HG03060 (cell line): ENCODE data around the gene MAPK7.

ENCODE experiments used
- ATAC-seq: cut with Tn5 transposase; IDR thresholded peaks from one replicate; pipeline ENCODE4 v1.9.1; 2021; ENCODE audit warnings: low read depth, moderate number of reproducible peaks; ENCODE audit not compliant: unreplicated experiment

MAPK7 gene

DNA sequence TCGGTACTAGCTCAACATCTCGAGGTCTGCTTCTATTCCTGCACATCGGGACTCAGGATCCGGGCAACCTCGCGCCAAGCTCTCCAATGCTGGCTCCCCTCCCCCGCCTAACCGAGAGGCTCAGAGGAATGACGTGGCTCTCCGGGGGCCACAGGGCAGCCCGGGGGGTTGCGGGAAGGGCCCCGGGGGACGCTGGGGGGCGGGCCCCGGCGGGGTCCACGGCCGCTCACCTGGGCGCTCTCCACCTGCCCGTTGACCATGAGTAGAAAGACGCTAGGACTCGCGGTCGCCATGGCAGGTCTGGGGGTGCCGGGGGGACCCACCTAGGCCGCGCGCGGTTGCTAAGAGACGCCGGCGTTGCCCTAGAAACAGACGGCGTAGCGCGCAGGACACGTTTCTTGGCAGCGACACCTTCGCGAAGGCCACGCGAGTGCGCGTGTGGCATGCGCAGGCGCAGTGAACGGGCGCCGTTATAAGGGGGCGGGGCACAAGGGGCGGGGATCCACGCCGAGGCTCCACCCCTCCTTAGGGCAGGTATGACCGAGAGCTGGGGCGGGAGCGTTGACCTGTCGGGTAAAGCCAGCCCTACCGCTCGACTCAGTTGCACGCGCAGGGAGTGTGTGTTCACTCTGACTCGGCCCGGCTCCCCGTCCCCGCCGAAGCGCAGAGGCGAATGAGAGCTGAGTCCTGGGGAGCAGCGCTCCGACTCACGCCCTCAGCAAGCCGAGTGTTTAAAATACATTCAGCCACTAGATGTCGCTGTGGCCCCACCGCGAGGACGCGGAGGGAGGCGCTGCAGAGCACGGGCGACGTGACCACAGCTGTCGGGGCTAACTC lies 15.8 kb upstream of the MAPK7 start, which contains the start of gene B9D1:
Gene B9D1, minus strand, starts transcription at position 447 of the 837 bp plus-strand sequence. Its CDS starts 154 bp downstream, at position 293.
- ATAC-seq = peak; percentile 50

DNA sequence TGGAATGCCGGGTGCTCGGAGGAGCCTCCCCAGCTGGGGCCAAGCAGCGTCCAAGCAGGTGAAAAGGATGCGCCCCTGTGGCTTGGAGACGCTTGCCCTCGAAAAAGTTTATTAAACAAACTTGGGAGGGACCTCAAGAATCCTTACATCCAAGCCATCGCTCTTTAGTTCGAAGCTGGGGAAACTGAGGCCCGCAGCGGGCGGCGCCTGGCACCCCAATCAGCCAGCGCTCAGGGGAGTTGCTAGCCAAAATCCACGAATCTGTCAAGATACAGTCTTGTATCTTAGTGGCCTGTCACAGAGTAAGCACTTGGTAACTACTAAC lies 15.2 kb upstream of the MAPK7 start:
- no peak for ATAC-seq

DNA sequence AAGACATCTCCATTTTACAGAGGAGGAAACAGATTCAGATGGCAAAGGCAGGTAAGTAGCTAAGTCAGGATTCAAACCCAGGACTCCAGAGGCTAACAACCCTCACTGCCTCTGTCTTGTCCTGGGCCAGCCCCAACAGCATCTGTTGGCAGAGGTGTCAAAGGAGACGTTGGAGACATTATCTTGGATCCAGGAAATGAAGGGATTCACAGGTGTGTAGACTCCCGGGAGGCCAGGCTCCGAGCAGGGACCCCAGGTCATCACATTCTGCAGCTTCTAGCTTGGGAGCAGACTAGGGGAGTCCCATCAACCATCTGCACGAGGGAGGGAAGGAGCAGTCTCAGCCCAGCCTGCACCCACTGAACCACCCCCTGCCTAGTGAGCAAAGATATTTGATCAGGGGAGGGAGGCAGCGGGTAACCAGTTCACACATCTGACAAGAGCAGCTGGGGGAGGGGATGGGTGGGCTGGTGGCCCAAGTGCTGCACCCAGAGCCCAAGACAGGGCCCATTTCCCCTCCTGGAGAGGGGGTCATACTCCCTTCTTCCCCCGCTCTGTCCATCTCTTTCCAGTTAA lies 14.8 kb upstream of the MAPK7 start:
- ATAC-seq = no peak

GRCh38 chr17:19364699-19365498 lies 13.4 kb upstream of the MAPK7 start:
- no peak for ATAC-seq

DNA sequence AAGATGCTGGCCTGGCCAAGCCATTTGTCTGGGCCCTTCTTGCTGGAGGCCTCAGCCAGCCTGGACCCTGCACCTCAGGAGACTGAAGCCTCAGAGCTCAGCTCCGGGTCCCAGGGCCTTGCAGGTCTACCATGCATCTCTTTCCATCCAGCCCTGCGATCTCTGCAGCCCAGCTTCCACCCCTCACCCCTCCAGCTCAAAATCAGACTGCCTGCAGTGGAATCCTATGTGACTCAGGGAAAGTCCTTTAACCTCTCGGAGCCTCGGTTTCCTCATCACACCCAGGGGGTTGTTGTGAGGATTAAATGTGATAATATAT lies 12.8 kb upstream of the MAPK7 start:
- ATAC-seq = no peak

GRCh38 chr17:19365833-19366636 lies 12.3 kb upstream of the MAPK7 start:
- no peak for ATAC-seq

GRCh38 chr17:19366637-19366972 lies 11.7 kb upstream of the MAPK7 start:
- ATAC-seq = no peak

GRCh38 chr17:19368229-19368628 lies 10.1 kb upstream of the MAPK7 start:
- ATAC-seq = no peak

DNA sequence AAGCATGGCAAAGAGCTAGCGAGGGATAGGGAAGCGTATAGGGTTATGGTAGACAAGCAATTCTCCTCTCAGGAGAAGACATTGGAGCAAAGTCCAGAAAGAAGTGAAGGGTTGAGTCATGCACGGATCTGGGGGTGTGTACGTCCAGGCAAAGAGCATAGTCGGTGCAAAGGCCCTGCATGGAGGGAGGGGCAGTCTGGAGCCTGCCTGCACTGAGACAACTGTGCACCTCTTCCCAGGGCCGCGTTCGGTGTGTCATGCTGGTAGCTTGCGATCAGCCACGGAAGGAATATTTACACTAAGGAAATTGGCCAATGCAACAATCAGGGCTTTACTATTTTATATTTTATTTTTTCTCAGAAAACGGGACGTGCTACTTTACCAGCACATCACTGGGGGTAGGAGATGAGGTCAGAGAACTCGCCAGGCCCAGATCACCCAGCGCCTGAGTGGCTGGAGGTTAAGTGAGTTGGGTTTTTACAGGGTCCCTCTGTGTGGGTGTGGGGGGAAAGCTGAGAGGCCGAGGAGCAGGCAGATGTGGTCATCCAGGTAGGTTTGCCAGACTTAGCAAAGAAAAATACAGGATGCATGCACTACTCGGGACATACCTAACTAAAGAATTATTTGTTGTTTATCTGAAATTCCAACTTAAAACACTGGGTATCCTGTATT lies 9.1 kb upstream of the MAPK7 start:
- ATAC-seq = no peak

GRCh38 chr17:19369846-19370492 lies 8.3 kb upstream of the MAPK7 start:
- no peak for ATAC-seq

DNA sequence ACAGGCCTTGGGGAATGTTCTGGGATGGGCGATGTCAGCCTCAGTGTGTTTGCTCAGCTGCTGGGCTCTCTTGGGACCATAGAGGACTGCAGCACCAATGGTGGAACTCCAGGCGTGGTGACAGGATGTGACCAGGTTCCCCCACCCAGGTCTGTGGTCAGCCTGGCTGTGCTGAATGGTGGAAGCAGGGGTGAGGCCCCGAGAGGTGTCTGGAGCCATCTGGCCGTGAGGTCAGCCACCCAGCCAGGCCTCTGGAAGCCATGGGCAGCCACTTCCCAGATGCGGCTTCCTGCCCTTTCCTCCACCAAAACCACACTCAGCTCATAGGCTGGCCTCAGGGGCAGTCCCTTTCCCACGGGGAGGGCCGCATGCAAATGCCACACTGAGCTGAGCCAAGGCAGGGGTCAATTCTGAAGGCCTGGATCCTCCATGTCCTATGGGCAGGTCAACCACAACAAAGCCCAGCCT lies 7.8 kb upstream of the MAPK7 start:
- no peak for ATAC-seq

DNA sequence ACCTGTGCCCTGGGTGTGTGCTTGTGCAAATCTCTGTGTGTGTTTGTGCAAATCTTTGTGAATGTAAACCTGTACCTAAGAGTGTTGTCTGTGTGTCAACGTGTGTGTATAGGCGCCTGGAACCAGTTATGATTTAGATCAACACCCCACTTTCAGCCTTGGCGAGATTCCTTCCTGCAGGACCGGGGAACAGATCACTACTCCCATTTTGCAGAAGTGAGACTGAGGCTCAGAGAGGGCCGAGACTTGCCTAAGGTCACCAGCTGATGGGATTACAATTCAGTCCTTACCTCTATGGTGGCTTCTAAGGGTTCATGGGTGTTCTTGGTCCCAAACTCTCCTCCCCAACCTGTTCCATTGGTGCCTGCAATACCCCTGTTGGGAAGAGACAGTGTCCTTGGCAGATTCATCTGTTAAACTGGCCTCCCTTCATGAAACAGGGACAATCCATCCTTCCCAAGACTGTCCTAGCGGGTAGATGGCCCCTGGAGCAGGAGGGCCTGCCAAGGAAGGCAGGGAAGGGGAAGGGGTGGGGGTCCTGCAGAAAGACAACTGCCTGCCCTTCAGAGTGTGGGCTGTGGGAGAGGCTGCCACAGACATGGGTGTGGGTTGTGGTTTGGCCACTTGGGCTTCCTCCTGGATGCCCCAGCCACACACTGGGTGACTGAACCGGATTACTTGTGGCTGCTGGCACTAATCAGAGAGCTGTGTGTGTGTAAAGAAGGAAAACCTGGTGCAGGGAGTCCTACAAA lies 6.9 kb upstream of the MAPK7 start:
- no peak for ATAC-seq

- ATAC-seq = no peak
These were observed 6.3 kb upstream of the MAPK7 start for GRCh38 chr17:19372011-19372370.

DNA sequence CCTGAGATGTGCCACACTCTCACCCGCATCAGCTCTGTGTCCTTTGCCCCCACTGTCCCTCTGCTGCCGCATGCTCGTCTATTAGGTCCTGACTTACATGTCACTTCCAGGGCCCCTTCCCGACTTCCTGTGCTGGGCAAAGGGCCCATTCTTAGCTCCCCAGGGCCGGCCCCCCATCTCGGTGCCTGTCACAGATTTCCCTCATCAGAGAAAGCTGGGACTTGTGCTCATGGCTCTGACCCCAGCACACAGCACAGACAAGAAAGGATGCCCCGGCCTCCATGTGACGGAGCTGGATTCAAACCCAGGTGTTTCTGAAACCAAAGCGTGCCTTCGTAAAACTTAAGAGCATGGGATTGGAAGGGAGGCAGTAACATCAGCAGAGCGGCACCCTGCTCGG lies 5.9 kb upstream of the MAPK7 start:
- ATAC-seq = no peak

DNA sequence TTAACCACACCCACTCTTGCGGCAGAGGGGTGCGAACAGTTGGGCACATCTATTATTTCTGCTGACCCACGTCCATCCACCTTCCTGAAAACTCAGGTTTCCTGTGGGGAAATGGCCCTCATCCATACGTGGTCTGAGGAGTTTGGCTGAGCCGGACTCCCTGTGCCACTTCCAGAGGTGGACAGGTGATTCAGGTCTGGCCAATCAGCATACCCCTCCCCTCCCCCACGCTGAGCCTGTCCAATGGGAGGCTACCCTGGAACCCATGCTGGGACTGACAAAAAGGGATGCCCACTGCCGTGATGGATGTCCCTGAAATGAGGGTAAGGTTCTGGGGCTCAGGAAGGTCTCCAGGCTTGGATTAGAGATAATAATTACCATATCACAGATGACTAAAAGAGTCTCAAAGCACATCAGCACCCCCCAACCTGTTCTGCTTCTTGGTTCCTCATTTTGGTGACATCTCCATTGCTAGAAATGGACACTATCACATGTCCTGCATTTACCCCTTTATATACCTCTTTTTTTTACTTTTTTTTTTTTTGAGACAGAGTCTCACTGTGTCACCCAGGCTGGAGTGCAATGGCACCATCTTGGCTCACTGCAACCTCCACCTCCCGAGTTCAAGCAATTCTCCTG lies 5.3 kb upstream of the MAPK7 start:
- no peak for ATAC-seq

GRCh38 chr17:19374136-19374535 lies 4.2 kb upstream of the MAPK7 start:
- no peak for ATAC-seq

GRCh38 chr17:19375732-19376131 lies 2.6 kb upstream of the MAPK7 start:
- ATAC-seq = no peak

- ATAC-seq = no peak
These were observed 1.5 kb upstream of the MAPK7 start for GRCh38 chr17:19376811-19377210.
